ENCODE measurements around the gene COL15A1.

COL15A1 gene

DNA sequence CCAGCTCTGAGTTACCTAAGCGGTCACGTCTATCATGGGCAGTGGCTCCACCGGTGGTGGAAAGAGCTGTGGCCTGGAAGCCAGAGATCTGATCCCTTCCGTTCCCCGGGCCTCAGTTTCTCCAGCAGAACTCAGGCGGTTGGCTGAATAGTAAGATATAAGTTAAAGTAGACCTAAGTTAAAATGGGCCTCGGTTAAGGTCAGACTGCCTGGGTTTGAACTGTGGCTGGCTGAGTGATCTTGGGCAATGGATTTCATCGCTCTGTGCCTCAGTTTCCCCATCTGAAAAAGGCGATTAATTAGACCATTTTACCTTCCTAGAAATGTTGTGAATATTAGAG, 997 bp downstream of the COL15A1 start:
- Histone ChIP-seq H3K4me3 (ENCODE audit: low read depth, low read length) (peak overlapping the region; percentile 72), H3K4me1 (ENCODE audit: control insufficient read depth, insufficient read depth, low read length) (peaks cover 9% of the 10 kb centered on the region), H3K9ac (ENCODE audit: low read depth, low read length) (no peak overlapping the region), H3K27me3 (ENCODE audit: control insufficient read depth, insufficient read depth, low read length) (peaks cover 52% of the 10 kb centered on the region), H3K27ac (ENCODE audit: low read depth, low read length) (no peak overlapping the region), H3K36me3 (ENCODE audit: control insufficient read depth, insufficient read depth, low read length) (no peaks in the 10 kb centered on the region), H3K9me3 (ENCODE audit: control insufficient read depth, insufficient read depth, low read length) (no peaks in the 10 kb centered on the region)

DNA sequence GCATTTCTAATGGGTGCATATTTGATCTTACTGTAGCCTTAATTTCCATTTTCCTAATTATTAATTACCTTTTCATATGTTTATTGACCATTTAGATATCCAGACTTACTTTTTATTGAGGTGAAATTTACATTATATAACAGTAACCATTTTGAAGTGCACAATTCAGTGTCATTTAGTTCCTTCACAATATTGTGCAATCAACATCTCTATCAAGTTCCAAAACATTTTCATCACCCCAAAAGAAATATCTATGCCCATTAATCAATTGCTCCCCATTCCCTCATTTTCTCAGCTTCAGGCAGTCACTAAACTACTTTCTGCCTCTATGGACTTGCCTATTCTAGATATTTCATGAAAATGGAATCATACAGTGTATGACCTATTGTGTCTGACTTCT, 5.9 kb downstream of the COL15A1 start:
- H3K4me1 ChIP-seq (ENCODE audit: control insufficient read depth, insufficient read depth, low read length) = peaks cover 9% of the 10 kb centered on the region

DNA sequence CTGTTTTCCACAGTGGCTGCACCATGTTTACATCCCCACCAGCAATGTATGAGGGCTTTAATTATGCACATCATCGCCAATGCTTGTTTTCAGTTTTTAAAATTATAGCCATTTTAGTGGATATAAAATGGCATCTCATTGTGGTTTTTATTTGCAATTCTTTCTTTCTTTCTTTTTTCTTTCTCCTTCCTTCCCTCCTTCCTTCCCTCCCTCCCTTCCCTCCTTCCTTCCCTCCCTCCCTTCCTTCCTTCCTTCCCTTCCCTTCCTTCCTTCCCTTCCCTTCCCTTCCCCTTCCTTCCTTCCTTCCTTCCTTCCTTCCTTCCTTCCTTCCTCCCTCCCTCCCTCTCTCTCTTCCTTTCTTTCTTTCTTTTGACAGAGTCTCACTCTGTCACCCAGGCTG, 6.6 kb downstream of the COL15A1 start:
- Histone ChIP-seq H3K27me3 (ENCODE audit: control insufficient read depth, insufficient read depth, low read length) (peaks cover 14% of the 10 kb centered on the region), H3K4me1 (ENCODE audit: control insufficient read depth, insufficient read depth, low read length) (peaks cover 9% of the 10 kb centered on the region), H3K27ac (ENCODE audit: low read depth, low read length) (no peak overlapping the region), H3K9me3 (ENCODE audit: control insufficient read depth, insufficient read depth, low read length) (no peaks in the 10 kb centered on the region), H3K9ac (ENCODE audit: low read depth, low read length) (no peak overlapping the region), H3K4me3 (ENCODE audit: low read depth, low read length) (no peak overlapping the region), H3K36me3 (ENCODE audit: control insufficient read depth, insufficient read depth, low read length) (no peaks in the 10 kb centered on the region)

More for the DNA sequence above, 5.9 kb downstream of the COL15A1 start:
- no peaks in the 10 kb centered on the region for H3K36me3 ChIP-seq (ENCODE audit: control insufficient read depth, insufficient read depth, low read length)
- H3K27ac ChIP-seq (ENCODE audit: low read depth, low read length) = no peak overlapping the region
- H3K27me3 ChIP-seq (ENCODE audit: control insufficient read depth, insufficient read depth, low read length) = peaks cover 21% of the 10 kb centered on the region
- H3K4me3 ChIP-seq (ENCODE audit: low read depth, low read length) = no peak overlapping the region
- no peaks in the 10 kb centered on the region for H3K9me3 ChIP-seq (ENCODE audit: control insufficient read depth, insufficient read depth, low read length)
- H3K9ac ChIP-seq (ENCODE audit: low read depth, low read length) = no peak overlapping the region

DNA sequence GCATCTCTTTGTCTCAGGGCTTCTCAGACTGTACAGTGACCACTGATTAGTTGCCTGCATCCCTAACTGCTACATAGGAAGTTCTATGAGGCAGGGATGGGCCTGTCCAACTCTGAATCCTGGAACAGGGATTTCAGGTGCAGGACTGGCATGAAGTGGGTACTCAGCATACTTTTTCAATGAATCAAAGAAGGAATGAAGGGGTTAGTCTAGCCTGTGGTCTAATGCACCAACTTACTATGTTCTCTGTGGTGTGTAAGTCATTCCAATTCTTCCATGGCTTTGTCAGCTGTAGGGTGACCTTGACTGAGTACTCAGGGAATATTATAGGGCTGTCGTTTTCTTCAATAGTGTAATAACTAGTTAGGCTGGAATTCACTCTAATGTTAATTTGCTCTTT, 8.3 kb downstream of the COL15A1 start:
- Histone ChIP-seq H3K4me3 (ENCODE audit: low read depth, low read length) (no peak overlapping the region), H3K27me3 (ENCODE audit: control insufficient read depth, insufficient read depth, low read length) (no peaks in the 10 kb centered on the region), H3K9me3 (ENCODE audit: control insufficient read depth, insufficient read depth, low read length) (0 out of 2 replicates have a peak, but pooled peaks cover 3% of the 10 kb centered on the region), H3K36me3 (ENCODE audit: control insufficient read depth, insufficient read depth, low read length) (no peaks in the 10 kb centered on the region), H3K9ac (ENCODE audit: low read depth, low read length) (no peak overlapping the region), H3K4me1 (ENCODE audit: control insufficient read depth, insufficient read depth, low read length) (no peaks in the 10 kb centered on the region), H3K27ac (ENCODE audit: low read depth, low read length) (no peak overlapping the region)

DNA sequence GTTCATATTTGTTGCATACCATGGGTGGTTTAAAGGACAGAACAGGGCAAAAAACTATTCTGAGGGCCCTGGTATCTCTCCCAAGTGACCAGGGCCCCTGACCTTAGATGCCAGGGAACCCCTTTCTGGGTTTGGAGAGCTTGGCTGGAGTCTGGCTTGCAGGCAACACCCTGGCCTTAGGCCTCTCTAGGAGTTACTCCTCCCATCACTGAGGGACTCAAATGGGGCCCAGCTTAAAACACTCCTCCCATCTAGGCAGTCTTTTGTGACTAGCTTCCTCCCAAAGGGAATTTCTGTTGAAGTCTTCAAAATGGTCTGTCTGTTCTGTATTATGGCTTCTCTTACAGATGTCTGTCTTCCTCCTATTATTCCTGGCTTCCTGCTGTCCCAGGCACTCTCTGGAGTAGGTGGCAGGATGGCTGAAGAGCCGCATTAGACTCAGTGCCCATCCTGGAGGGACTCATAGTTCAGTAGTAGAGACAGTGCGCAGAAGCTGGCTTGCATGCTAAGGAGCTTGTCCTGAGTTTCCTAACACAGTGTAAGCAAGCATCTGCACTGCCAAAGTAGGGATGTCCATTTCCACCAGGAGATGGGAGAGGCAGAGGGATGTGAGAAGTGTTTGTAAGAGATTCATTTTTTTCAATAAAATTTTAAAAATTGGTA, 10.0 kb downstream of the COL15A1 start:
- Histone ChIP-seq H3K4me1 (ENCODE audit: control insufficient read depth, insufficient read depth, low read length) (no peaks in the 10 kb centered on the region), H3K9me3 (ENCODE audit: control insufficient read depth, insufficient read depth, low read length) (0 out of 2 replicates have a peak, but pooled peaks cover 3% of the 10 kb centered on the region), H3K9ac (ENCODE audit: low read depth, low read length) (no peak overlapping the region), H3K27me3 (ENCODE audit: control insufficient read depth, insufficient read depth, low read length) (no peaks in the 10 kb centered on the region), H3K27ac (ENCODE audit: low read depth, low read length) (no peak overlapping the region), H3K4me3 (ENCODE audit: low read depth, low read length) (no peak overlapping the region), H3K36me3 (ENCODE audit: control insufficient read depth, insufficient read depth, low read length) (no peaks in the 10 kb centered on the region)

DNA sequence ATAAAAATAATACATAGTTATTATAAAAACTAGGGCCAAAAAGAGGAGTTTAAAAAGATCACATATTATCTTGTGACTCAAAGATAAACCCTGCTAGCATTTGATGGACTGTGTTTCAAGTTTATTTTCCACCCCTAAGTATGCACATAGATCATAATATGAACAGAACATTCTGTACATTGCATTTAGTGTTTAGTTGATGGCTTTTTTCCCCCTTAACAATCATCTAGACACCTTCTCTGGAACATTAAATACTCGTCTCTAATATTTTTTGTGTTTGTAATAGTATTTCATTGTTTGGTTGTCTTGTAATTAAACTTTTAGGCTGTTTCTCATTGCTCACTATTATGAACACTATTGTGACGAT, 10.5 kb downstream of the COL15A1 start:
- Histone ChIP-seq H3K36me3 (ENCODE audit: control insufficient read depth, insufficient read depth, low read length) (no peaks in the 10 kb centered on the region), H3K4me3 (ENCODE audit: low read depth, low read length) (no peak overlapping the region), H3K27ac (ENCODE audit: low read depth, low read length) (no peak overlapping the region), H3K27me3 (ENCODE audit: control insufficient read depth, insufficient read depth, low read length) (no peaks in the 10 kb centered on the region), H3K4me1 (ENCODE audit: control insufficient read depth, insufficient read depth, low read length) (no peaks in the 10 kb centered on the region), H3K9ac (ENCODE audit: low read depth, low read length) (no peak overlapping the region), H3K9me3 (ENCODE audit: control insufficient read depth, insufficient read depth, low read length) (0 out of 2 replicates have a peak, but pooled peaks cover 3% of the 10 kb centered on the region)

DNA sequence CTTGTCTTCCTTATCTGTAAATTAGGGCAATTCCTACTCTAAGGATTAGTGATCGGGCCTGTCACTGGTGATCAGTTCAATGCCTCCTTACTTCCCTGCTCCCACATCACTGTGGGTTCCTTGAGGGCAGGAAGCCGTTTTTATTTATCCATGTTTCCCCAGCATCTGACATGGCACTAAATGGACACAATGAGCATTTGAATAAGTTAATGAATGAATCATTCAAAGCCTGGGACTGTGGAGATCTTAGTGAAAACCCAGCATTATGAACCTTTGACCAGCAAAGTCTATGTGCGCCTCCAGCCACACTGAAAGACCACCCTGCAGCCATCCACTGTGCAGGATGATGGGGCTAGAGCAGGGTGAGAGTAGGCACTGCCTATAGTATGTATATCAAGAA, 11.6 kb downstream of the COL15A1 start:
- no peak overlapping the region for H3K27ac ChIP-seq (ENCODE audit: low read depth, low read length)
- 0 out of 2 replicates have a peak, but pooled peaks cover 3% of the 10 kb centered on the region for H3K9me3 ChIP-seq (ENCODE audit: control insufficient read depth, insufficient read depth, low read length)
- H3K27me3 ChIP-seq (ENCODE audit: control insufficient read depth, insufficient read depth, low read length) = no peaks in the 10 kb centered on the region
- H3K36me3 ChIP-seq (ENCODE audit: control insufficient read depth, insufficient read depth, low read length) = no peaks in the 10 kb centered on the region
- H3K9ac ChIP-seq (ENCODE audit: low read depth, low read length) = no peak overlapping the region
- H3K4me3 ChIP-seq (ENCODE audit: low read depth, low read length) = no peak overlapping the region
- no peaks in the 10 kb centered on the region for H3K4me1 ChIP-seq (ENCODE audit: control insufficient read depth, insufficient read depth, low read length)

DNA sequence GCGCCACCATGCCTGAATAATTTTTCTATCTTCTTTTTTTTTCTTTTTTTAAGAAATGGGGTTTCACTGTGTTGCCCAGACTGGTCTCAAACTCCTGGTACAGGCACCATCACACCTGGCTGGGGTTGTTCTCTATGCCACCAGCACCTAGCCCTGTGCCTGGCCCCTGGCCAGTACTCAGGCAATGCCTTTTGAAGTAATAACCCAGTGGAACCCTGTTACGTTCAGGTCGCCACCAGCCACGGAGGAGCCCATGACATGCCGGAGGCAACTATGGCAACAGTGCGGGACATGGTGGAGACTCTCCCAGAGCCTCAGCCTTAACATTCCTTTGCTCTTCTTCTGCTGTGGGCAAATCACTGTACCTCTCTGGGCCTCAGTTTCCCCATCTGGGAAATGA, 14.1 kb downstream of the COL15A1 start:
- Histone ChIP-seq H3K27ac (ENCODE audit: low read depth, low read length) (no peak overlapping the region), H3K9me3 (ENCODE audit: control insufficient read depth, insufficient read depth, low read length) (0 out of 2 replicates have a peak, but pooled peaks cover 3% of the 10 kb centered on the region), H3K4me1 (ENCODE audit: control insufficient read depth, insufficient read depth, low read length) (peaks cover 5% of the 10 kb centered on the region), H3K9ac (ENCODE audit: low read depth, low read length) (no peak overlapping the region), H3K4me3 (ENCODE audit: low read depth, low read length) (no peak overlapping the region), H3K27me3 (ENCODE audit: control insufficient read depth, insufficient read depth, low read length) (no peaks in the 10 kb centered on the region), H3K36me3 (ENCODE audit: control insufficient read depth, insufficient read depth, low read length) (no peaks in the 10 kb centered on the region)

DNA sequence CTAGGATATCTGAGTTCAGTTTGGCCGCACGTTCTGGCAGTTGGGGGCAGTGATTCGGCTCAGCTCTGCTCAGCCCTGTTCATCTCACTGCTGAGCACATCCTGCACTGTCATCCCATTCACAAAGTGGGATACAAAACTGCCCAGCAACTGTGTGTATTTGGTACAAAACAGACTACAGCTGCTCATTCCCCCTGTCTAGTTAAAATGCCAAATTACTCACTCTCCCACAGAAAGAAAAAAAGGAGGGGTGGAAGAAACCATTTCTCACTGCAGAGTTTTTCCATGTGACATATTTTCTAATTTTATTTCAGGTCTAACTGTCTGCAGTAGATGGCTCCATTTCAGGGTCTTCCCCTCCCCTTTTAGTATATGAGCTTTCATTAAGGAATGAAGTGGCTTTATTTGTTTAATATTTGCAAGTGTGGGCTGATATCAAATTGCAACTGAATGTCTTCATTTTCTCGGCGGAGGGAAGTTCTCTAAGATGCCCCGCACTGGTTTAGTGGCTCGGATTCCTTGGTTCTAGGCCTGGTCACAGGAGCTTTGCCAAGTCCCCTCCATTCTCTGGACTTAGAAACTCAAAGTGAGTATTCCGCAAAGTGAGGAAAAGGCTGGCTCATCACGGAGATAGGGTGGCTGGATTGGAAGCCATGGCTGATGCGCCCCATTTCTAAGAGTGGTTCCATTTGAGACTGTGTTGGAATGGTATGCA, 14.7 kb downstream of the COL15A1 start:
- Histone ChIP-seq H3K36me3 (ENCODE audit: control insufficient read depth, insufficient read depth, low read length) (no peaks in the 10 kb centered on the region), H3K4me1 (ENCODE audit: control insufficient read depth, insufficient read depth, low read length) (peaks cover 11% of the 10 kb centered on the region), H3K27ac (ENCODE audit: low read depth, low read length) (no peak overlapping the region), H3K9ac (ENCODE audit: low read depth, low read length) (no peak overlapping the region), H3K27me3 (ENCODE audit: control insufficient read depth, insufficient read depth, low read length) (no peaks in the 10 kb centered on the region), H3K9me3 (ENCODE audit: control insufficient read depth, insufficient read depth, low read length) (0 out of 2 replicates have a peak, but pooled peaks cover 3% of the 10 kb centered on the region), H3K4me3 (ENCODE audit: low read depth, low read length) (no peak overlapping the region)

DNA sequence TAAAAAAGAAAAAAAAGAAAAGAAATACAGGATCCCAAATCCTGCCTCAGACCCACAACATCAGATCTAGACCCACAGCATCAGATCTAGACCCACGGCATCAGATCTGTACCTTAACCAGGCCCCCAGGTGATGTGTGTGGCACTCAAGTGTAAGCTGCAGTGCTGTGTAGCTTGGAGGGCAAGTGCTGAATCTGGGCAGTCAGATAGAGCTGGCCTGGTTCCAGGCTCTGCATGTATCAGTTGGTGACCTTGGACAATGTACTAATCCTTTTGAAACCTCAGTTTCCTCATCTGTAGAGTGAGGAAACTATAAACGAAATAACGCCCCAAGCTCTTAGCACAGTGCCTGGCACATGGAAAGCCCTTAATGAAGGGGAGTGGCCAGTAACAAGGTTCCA, 16.7 kb downstream of the COL15A1 start:
- no peak overlapping the region for H3K27ac ChIP-seq (ENCODE audit: low read depth, low read length)
- no peak overlapping the region for H3K4me3 ChIP-seq (ENCODE audit: low read depth, low read length)
- H3K4me1 ChIP-seq (ENCODE audit: control insufficient read depth, insufficient read depth, low read length) = peaks cover 11% of the 10 kb centered on the region
- no peak overlapping the region for H3K9ac ChIP-seq (ENCODE audit: low read depth, low read length)
- 0 out of 2 replicates have a peak, but pooled peaks cover 3% of the 10 kb centered on the region for H3K9me3 ChIP-seq (ENCODE audit: control insufficient read depth, insufficient read depth, low read length)
- H3K36me3 ChIP-seq (ENCODE audit: control insufficient read depth, insufficient read depth, low read length) = no peaks in the 10 kb centered on the region
- H3K27me3 ChIP-seq (ENCODE audit: control insufficient read depth, insufficient read depth, low read length) = no peaks in the 10 kb centered on the region

DNA sequence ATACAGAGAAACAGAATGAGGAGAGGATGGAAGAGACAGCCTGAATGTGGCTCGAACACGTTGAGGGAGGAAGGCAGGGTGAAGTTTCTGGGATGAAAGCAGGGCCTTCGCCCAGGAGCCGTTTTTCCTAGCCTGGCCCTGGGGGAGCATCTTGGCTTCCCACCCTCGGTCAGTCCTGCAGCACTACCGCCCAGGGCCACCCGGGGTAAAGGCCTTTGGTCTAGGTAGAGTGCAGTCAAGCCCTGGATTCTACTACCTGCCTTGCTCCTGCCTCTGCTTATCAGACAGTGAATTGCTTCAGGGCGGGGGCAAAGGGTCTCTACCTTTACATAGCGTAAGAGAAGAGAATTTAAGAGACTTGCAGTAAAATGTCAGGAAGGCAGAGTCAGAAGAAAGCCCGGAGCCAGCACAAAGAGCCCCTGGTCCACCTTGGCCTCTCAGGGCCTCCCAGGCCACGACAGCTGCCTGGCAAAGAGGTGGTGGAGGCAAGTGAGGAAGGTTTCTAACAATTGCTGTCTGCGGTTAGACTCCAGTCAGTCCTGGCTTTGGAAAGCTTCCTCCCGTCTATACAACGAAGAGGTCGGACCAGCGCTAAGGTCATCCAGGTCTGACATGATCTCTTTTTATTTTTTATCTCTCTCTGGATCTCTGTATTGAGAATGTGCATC, 17.9 kb downstream of the COL15A1 start:
- H3K27me3 ChIP-seq (ENCODE audit: control insufficient read depth, insufficient read depth, low read length) = no peaks in the 10 kb centered on the region
- H3K9me3 ChIP-seq (ENCODE audit: control insufficient read depth, insufficient read depth, low read length) = 0 out of 2 replicates have a peak, but pooled peaks cover 3% of the 10 kb centered on the region
- no peak overlapping the region for H3K9ac ChIP-seq (ENCODE audit: low read depth, low read length)
- no peaks in the 10 kb centered on the region for H3K36me3 ChIP-seq (ENCODE audit: control insufficient read depth, insufficient read depth, low read length)
- no peak overlapping the region for H3K27ac ChIP-seq (ENCODE audit: low read depth, low read length)
- no peak overlapping the region for H3K4me3 ChIP-seq (ENCODE audit: low read depth, low read length)
- peaks cover 11% of the 10 kb centered on the region for H3K4me1 ChIP-seq (ENCODE audit: control insufficient read depth, insufficient read depth, low read length)

Measured in HUES48 (cell line).